HG03565 (cell line): ENCODE data around the gene SP140L.
"Not testable (repeated sequence)": the region's sequence is repeated elsewhere in the genome, so short reads cannot be mapped to it uniquely, and the experiment has no call there.

Experiments used
- ATAC-seq: cut with Tn5 transposase; IDR thresholded peaks from one replicate; pipeline ENCODE4 v1.9.1; 2021; ENCODE audit warnings: mild to moderate bottlenecking, moderate library complexity; ENCODE audit not compliant: unreplicated experiment

SP140L gene

DNA sequence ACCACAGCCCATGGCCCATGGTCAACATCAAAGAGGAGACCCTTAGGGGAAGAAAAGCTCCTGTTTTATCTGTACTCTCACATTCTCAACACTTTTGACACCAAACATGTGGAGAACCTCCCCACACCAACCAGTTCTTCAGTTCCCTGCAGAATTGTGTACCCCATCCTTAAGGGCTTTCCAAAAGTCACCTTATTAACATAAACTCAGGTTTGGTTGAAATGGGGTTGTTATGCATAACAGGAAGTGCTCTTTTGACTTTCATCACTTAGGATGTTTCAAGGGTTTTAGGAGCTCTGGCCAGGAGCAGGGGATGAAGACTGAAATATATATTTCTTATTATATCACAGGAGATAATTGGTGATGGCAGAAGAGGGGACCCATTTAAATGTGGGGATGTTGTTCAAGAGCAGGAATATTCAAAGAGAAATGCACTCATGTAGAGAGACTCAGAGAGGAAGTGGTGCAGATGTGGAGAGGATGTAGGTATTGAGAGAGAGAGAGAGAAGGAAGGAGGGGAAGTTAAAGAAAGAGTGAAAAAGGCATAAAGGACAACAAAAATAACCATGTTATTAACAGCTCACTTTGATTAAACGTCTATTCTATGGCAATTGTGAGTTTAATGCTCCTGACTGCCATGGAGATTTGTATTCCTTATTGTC, 35.2 kb downstream of the SP140L start:
- ATAC-seq, result no peak

DNA sequence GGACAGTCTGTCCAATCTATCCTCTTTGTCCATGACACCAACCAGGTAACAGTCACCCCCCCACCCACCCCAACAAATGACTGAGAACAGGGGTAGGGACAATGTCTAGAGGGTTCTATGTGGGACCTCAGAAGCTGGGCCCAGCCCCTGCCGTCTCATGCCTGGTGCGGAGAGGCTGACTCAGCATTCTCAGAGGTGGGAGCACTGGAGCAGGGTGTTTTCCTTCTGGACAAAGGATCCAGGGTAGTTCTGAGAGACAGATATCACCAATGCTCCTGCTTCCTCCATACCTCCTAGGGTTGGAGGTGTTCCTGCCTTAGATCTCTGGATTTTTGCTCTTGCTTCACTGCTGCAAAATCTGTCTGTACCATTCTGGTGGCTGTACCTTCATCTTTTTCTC, 55.1 kb downstream of the SP140L start:
- no peak for ATAC-seq

DNA sequence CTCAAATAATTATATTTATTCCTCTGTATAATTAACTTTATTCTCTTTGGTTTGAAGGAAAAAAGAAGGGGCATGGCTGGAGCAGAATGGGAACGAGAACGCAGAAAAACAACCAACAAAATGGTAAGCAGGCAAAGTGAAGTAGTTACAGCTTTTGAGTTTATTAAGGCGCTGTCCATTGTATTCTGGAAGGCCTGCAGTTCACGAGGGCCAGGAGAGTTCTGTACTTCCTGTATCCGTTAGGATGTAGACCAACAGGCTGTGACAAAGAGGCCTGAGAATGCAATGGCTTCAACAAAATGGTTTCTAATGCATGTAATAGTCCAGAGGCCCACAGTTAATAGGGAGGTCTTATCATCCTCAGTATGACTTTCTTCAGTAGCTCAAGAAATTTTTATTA, 56.5 kb downstream of the SP140L start:
- no peak for ATAC-seq

DNA sequence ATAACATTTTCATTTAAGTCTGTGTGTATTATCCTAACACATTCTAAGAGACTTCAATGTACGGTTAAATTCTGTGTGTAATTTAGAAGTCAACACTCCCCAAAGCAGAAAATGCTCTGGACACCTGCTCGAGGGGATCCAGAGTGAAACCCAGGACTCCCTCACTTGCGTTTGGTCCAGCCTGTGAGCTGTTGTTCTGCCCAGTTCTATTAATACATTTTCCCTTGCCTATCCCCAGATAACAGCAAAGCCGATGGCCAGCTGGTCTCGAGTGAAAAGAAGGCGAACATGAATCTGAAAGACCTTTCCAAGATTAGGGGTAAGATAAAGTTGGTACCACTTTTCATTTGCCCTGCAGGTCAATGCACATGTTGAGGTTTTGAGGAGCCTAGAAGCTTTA, 58.0 kb downstream of the SP140L start:
- ATAC-seq, result no peak

DNA sequence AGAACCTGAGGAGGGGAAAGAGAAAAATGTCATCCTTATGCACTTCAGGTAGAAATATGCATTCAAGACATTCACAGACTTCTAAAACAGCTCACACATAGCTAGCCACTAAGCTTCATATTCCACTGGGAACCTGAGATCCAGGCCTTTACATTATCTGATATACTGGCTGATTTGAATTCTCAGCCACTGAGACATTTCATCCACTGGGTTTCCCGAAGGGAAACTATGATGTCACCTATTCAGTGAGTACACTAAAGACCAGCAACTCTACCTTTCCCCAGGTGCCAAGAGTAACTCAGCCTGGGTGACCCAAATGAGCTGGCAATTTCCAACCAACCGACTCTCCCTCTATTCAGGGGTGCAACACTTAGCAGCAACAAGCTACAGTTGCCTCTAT, 67.3 kb downstream of the SP140L start:
- no peak for ATAC-seq

DNA sequence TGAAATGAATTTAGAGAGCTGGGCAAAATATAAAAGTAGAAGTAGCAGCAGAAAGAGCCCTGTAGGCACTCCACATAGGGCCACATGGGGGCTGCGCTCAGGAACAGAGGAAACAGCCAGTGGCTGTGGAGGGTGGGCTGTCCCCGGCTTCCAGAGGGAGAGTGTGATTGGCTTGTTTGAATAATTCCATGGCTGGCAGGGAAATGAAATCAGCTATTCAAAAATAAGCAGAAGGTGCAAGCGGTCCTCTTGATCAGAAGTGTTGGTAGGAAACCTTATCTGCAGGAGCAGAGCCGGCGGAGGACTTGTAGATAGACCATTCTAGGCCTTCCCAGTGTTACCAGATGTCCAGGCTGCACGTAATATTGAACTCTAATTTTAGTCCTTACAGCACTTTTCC, 71.7 kb downstream of the SP140L start:
- ATAC-seq, result not testable (repeated sequence)

DNA sequence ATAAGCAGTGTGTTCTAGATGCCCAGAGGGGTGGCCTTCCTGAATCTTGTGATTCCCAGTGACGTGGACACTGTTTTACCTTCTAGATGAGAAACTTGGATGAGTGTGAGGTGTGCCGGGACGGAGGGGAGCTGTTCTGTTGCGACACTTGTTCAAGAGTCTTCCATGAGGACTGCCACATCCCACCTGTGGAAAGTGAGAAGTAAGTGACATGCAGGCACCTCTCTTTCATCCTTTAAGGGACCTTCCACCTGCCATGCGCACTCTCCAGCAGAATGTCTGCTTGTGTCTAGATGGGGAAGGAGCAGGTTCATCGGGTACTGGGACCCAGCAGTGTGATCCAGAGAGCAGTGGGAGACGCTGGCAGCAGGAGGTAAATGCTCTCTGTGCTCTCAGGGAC, 73.0 kb downstream of the SP140L start:
- ATAC-seq, result no peak

DNA sequence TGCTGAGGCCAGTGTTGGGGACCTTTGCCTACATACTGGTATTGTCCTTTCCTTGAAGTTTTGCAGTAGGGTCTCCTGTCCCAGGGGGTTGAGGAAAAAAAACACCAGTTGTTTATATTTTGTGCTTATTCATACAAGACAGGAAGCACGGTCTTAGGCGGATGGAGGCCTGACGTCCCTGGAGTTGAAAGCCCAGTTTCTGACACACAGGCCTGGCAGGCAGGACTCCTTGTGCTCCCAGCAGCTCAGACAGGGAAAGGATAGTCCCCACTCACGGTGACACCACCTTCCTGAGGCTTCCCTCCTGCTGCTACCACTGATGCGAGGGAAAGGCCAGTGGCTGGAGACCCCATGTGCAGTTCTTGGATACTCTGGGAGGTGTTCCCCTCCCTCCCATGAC, 73.5 kb downstream of the SP140L start:
- ATAC-seq, result no peak

DNA sequence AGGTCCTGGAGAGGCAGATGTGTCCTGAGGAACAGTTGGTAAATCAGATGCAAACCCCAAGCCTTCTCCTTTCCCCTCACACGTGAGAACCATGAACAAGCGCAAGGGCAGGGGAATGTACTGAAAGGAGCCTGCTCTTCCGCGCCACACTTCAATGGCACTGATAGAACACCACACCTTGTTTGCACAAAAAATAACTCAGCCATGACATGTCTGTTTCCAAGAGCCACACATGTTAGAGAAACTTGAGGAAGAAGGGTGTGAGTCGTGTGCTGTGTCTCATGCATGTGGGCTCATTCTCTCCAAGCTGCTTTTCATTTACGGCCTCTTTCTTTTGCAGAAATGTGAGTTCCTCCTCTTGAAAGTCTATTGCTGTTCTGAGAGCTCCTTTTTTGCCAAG, 74.0 kb downstream of the SP140L start:
- ATAC-seq, result not testable (repeated sequence)

DNA sequence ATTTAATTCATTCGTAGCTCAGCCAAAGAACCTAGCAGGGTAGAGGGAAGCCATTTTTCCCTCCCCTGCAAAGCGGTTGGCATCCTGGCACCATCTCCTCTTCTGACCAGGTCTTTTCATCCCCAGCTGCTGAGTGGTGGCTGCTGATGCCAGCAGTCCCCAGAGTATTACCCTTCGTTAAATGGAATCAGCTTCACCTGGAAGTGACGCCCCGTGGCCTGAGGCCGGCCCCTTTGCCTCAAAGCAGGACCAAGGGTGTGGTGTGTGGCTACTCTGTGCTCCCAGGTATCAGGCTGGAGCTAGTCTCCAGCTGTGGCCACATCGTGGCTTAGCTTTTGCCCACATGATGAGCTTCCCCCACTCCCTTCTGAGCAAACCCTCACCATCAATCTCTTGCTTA, 76.8 kb downstream of the SP140L start:
- no peak for ATAC-seq

DNA sequence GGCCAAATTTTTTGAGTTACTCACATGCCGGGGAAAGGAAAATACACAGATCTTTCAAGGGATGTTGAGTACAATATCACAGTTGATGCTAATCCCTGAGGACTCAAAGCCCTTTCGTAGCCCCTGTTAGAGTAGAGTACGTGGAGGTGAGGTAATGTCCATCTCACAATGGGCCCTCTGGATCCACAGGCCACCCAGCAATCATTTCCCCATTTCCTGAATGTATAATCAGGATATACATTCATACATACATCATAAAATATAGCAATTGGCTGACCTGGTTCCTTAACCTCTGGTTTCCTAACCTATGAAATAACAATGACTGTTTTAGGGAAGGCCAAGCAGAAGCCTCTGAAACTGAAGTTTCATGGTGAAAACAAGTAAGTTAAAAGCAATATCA, 78.8 kb downstream of the SP140L start:
- ATAC-seq, result no peak

DNA sequence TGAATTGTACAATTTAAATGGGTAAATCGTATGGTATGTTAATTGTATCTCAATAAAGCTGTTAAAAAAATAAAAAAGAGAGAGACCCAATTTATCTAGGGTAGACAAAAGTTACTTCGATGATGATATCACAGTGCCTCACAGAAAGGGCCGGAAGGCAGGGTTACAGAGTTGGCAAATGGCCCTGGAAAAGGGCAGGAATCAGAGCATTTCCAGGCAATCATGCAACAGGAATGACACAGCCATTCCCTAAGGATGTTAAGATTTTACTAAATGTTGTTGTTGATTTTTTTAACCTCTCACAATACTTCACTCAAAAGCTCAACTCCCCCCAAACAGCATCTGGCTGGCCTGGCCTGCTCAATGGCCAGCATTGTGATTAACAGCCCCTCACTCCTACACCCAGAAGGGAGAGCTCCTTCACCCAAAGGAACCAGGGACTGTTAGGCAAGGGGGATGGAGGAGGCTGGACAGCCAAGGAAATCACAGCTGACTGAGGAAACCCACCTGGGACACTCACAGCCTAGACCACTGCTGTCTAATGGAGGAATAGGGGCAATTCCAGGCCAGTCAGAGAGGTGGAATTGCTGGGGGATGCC, 81.3 kb downstream of the SP140L start:
- no peak for ATAC-seq

DNA sequence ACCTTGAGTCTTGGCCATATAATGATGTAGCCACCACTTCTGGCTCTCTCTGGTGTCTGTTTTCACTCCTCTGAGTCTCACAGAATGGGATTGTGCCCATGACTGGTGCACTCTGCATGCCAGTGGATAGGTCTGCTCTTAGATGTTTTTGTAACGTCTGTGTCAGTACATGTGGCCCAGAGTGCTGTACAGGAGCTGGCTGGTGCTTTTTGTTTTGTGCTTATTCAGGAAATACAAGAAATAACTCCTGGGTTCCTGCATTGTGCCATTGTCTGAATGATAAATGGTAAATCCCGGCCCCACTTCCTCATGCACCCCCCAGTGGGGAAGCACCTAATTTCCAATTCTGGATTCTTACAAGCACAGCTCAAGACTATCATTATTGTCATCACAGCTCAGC, 82.3 kb downstream of the SP140L start:
- not testable (repeated sequence) for ATAC-seq

DNA sequence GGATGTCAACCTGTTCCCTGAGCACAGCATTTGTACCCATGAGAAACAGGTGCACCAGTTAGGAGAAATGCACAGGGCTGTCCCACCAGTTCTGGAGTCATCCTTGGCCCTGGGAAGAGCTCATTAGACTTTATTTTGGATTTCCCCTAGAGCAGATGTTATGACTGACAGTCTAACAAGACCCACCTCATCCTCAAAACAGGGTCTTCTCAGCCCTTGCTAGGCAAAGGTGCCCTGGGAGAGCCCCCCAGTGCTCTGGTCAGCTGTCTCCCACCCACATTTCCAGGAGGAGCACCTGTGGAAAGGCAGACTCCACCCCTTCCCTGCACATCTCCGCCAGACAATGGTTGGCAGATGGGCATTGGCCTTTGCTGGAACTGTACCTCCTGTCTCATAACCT, 83.3 kb downstream of the SP140L start:
- no peak for ATAC-seq

DNA sequence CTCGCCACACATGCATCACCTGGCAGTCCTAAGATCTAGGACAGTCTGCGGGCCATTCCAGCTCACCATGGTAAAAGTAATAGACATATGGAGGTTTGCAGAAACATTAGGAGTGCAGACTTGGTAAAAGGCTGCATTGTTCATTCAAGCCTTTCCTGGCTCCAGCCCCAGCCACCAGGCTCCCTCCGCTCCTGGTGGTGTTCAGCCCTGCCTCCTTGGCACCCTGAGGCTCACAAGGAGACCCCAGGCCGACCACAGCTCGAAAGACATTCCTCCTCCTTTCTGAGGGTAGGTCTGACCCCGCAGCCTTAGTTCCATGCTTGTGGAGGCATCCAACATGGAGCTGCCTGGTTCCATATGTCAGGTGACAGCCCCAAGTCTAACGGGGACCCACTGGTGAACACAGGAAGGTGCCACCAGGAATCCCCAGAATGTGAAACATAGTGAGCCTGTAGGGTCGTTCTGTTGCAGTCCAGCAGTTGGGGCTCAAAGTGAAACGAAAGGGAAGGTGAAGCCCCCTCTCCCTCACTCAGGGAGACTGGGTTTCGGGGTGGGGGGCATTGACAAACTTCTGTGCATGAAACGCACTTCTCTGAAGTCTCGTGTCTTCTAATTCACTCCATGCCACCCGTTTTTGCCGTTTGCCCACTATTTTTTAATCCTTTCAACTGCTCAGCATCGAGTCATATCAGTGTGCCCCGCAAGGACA, 84.0 kb downstream of the SP140L start:
- ATAC-seq, result no peak

DNA sequence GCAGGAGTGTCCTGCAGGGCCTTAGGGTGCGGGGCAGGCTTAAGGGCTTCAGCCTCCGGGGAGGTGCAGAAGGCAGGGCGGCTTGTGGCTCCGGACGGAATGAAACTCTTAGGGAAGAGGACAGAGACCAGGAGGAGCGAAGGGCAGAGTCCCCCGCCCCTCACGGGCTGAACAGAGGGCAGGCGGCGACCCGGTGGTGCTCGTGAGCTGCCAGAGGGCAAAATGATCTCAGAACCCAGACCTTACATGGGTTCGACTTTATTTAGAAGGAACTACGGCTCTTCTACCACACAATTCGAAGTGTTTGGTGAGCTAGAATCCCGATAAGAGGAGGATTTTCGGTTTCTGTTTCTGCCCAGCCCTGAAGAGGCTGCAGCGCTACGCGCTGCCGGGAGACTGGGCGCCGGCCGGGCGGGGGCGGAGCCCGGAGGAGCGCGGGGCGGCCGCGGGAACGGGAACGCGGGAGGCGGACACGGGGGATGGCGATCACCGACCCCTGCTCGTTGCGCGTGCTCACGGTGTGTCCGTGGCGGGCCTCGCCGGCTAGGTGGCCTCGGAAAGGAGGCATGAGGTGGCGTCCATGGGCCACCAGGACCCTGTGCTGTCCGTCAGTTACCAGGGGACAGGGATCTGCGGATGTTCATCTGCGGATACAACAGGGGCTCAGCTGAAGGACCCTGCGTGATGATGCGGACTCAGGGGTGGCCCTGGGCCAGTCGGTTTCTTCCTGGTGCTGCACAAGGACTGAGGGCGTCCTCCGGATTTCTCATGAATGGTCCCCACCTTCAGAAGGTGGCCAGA, 84.8 kb downstream of the SP140L start:
- peak; percentile 32 for ATAC-seq

DNA sequence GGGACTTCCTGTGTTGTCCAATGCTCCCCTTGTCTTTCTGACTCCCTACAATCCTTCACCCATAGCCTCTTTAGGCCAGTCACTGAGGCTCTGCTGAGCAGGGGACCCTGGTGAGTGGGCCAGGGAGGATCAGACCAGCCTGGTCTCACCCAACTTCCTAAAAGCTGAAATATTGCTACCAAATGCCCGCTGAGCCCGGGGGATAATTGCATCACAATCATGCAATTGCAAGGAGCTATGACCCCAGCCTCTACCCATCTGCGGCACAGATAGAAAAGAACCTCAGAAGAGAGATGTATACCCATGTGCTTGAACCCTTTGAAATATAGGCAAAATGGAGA, 85.3 kb downstream of the SP140L start:
- no peak for ATAC-seq

DNA sequence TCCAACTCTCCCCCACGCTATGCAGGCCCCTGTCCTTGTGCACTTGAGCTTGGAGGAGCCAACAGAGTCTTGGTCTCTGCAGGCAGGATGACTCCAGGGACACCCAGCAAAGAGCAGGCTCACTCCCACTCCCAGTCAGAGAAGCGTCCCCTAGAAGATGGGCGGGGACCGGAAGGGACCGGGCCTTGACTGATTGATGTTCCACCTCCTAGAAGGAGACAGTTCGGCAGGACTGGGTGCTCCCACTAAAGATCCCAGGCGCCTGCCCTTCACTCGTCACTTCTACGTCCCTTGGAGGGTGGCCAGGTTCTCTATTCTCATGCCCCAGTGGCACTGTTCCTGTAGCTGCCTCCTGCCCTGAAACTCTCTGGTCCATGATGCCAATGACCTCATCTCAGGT, 85.9 kb downstream of the SP140L start:
- ATAC-seq, result no peak

DNA sequence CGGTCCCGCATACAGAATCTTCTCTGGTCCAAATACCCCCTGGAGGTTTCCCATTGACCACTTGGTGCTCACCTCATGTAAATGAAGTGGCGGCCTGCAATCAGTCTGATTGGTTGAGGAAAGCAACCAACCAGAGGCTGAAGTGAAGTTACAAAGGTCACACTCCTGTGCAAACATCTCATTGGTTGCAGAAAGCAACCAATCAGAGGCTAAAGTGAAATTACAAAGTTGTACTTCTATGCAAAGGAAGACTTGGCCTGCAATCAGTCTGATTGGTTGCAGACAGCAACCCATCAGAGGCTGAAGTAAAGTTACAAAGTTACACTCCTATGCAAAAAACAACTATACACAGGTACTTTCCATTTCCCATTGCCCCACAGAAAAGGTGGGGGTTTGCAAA, 86.5 kb downstream of the SP140L start:
- no peak for ATAC-seq

DNA sequence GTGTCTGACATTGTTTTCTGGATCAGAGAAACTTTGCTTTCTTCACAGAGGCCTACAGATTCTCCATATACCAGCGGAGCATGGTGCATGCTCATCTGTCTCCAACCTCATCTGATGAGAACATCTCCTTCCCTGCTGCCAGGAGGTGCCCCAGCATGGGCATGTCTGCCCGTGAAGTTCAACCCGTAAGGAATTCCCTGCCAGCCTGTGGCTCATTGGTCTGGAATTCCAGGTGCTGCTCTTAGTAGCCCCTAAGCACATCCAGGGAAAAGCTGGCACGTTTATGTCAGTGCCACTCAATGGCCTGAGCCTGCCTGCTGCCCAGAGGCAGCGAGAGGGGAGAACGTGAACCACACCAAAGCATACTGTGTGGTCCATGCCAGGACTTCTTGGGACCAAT, 87.3 kb downstream of the SP140L start:
- ATAC-seq, result no peak

DNA sequence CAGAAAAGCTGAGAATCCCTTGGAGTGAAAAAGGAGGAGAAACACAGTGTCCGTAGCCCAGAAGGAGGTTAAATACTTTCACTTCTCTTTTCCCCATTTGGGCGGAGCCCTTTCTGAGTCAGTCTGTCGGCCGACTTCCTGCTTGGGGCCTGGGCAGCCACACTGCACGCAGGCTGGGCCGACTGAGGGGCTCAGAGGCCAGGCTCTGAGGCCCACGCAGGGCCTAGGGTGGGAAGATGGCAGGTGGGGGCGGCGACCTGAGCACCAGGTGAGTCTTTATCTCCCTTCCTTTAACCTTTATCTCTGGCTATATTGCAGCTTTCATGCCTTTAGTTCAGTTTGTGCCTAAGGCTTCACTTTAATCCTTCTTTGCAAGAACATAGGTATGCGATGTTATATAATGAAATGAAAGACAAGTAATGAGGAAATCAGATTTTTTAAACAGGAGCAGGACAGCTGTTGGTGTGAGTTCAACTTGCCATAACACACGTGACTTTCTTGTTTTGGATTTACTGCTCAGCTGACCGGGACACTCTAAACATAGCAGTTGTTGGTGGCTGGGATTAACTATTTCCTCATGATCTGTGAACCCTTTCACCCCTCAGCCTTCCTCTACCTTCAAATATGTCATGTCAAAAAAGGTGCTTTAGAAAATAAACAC, 89.2 kb downstream of the SP140L start, which contains the start of gene SP100:
TSS of gene SP100 (plus strand) at position 141 of the 661 bp plus-strand sequence. CDS start at position 237, 96 bp downstream.
- ATAC-seq, result peak; percentile 80
